ENCODE data around the gene ENTPD5.
"Not testable (repeated sequence)": the region's sequence is repeated elsewhere in the genome, so short reads cannot be mapped to it uniquely, and the experiment has no call there.

DNA sequence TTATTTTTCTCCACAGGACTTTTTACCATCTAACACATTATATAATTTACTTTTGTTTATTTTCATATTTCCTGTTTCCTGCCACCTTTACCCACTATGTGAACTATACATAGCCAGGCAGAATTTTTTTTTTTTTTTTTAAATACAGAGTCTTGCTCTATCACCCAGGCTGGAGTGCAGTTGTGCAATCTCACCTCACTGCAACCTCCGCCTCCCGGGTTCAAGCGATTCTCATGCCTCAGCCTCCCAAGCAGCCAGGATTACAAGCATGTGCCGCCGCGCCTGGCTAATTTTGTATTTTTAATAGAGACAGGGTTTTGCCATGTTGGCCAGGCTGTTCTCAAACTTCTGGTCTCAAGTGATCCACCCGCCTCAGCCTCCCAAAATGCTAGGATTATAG lies 24.2 kb downstream of the ENTPD5 start:
- TF ChIP-seq POLR2A, CTCF (IDR thresholded peaks at IDR 0.05): not testable (repeated sequence)

All from right lobe of liver (tissue), 4 donors.